BLaER1 treated with 17β-estradiol and CSF1 and Interleukin-3, amounts not matched to agents 10 nM and 100 nM (cell line): ENCODE results near the gene SF3B4.

Experiments used
- H3K27ac ChIP-seq, 11 experiments: shearing (Covaris generic); formaldehyde crosslinking; 2 replicates each; pipeline ENCODE4 v1.8.1; 2022
- H3K27me3 ChIP-seq, 11 experiments: shearing (Covaris generic); formaldehyde crosslinking; 2 replicates each; pipeline ENCODE4 v1.8.1; 2022
- H3K36me3 ChIP-seq, 11 experiments: shearing (Covaris generic); formaldehyde crosslinking; 2 replicates each; pipeline ENCODE4 v1.8.1; 2022
- H3K4me1 ChIP-seq, 10 experiments: shearing (Covaris generic); formaldehyde crosslinking; 2 replicates each; pipeline ENCODE4 v1.8.1; 2022
- H3K4me2 ChIP-seq, 11 experiments: shearing (Covaris generic); formaldehyde crosslinking; 2 replicates each; pipeline ENCODE4 v1.8.1; 2022
- H3K4me3 ChIP-seq, 10 experiments: shearing (Covaris generic); formaldehyde crosslinking; 2 replicates each; pipeline ENCODE4 v1.8.1; 2022
- H3K9ac ChIP-seq, 11 experiments: shearing (Covaris generic); formaldehyde crosslinking; 2 replicates each; pipeline ENCODE4 v1.8.1; 2022
- H3K9me3 ChIP-seq, 11 experiments: shearing (Covaris generic); formaldehyde crosslinking; replicated peaks in 1 of 11; 2 replicates each; pipeline ENCODE4 v1.8.1; 2022
- H4K20me1 ChIP-seq, 11 experiments: shearing (Covaris generic); formaldehyde crosslinking; 2 replicates each; pipeline ENCODE4 v1.8.1; 2022
- Cebpa-rat ChIP-seq, 11 experiments: shearing (Covaris generic); IDR thresholded peaks; 2 replicates each; pipeline ENCODE4 v1.8.1; 2022

The SF3B4 gene

DNA sequence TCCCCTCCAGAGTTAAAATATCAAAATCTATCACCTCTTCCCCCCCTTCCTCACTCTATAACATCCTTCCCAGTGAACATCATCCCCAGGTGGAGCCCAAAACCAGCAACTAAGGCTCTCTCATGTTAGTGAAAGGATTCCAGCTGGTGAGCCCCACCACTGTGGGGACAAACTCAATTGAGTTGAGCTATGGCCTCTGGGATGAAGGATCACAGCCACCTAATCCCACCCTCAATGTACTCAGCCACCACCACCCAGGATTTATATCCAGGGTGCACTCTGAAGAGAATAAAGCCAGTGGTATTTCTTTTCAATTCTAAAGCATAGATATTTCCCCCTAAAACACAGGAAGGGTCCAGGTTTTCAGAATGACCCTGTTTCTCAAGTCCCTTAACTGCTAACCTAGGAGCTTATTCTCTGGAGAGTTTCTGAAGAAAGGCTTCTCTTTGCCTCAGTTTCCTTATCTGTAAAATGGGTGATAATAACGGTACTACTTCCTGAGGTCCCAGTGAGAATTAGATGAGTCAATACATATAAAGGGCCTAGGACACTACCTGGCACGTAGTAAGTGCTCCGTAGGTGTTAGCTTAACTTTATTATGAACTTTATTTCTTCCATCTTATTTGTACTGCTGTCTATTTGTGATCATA lies 43.9 kb downstream of the SF3B4 start:
- peak overlapping the region; percentile 84 to 96 (median 90) for H3K4me2 ChIP-seq
- TF ChIP-seq Cebpa-rat (IDR thresholded peaks at IDR 0.05) = no peak
- H3K27ac ChIP-seq = peak overlapping the region in 9 of 11 experiments; percentile 88 to 97 (median 95); a peak in 15 of 22 replicates
- H3K9ac ChIP-seq = peak overlapping the region in 9 of 11 experiments; percentile 87 to 97 (median 95); a peak in 16 of 22 replicates
- H3K36me3 ChIP-seq = no peaks in the 10 kb centered on the region
- H3K4me1 ChIP-seq = peaks cover 14 to 32% (median 18%) of the 10 kb centered on the region in 10 experiments
- H3K4me3 ChIP-seq = peak overlapping the region in 8 of 10 experiments; percentile 62 to 80 (median 76); a peak in 12 of 20 replicates
- peaks cover 11 to 67% (median 27%) of the 10 kb centered on the region in 11 experiments; a peak in 15 of 22 replicates for H4K20me1 ChIP-seq
- no peaks in the 10 kb centered on the region for H3K9me3 ChIP-seq
- no peaks in the 10 kb centered on the region for H3K27me3 ChIP-seq

DNA sequence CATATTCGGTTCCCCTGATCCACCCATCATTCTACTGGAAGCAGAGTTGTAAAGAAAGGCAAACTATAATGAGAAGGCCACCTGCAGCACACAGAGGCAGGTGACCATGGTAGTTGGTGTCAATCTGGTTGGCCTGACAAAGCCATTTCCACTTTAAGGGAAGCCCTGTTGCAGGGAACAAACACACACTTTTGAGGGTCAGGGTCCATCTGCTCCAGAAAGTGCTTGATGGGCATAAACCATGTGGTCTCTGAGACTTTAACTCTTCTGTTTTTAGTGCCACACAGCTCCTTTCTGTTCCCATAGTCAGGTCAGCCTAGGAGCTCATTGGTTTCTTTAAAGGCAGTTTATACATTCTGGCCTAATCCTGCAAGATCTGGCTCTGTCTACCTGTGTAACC lies 45.7 kb downstream of the SF3B4 start:
- no peak overlapping the region for H3K4me2 ChIP-seq
- TF ChIP-seq Cebpa-rat (IDR thresholded peaks at IDR 0.05) = no peak
- peaks cover 14 to 29% (median 17%) of the 10 kb centered on the region in 10 experiments for H3K4me1 ChIP-seq

DNA sequence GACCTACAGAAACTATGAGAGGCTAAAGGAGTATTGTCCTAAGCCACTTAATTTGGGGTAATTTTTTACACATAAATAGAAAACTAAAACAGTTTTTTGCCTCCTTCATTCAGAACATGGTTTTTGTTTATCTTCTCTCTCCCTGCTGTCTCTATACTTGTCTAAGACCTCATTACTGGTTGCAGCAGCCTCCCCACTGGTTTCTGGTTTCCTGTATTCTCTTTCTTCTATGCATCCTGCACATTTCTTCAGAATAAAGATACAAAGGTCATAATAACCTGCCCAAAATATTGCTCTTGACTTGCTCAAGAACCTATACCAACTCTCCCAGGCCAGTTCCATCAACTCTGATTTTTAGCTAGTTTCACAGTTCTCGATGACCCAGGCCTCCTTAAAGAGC lies 48.0 kb downstream of the SF3B4 start:
- Histone ChIP-seq H3K9me3 (no peaks in the 10 kb centered on the region), H3K36me3 (no peaks in the 10 kb centered on the region), H3K9ac (no peak overlapping the region), H3K4me2 (peak overlapping the region in 2 of 11 experiments; percentile 20 to 29; a peak in 1 of 22 replicates), H3K4me1 (peaks cover 11 to 19% (median 12%) of the 10 kb centered on the region in 10 experiments), H3K27me3 (no peaks in the 10 kb centered on the region), H3K4me3 (no peak overlapping the region), H3K27ac (no peak overlapping the region), H4K20me1 (peaks cover 0 to 67% (median 11%) of the 10 kb centered on the region in 11 experiments; a peak in 12 of 22 replicates)
- TF ChIP-seq Cebpa-rat (IDR thresholded peaks at IDR 0.05) = no peak

More for the DNA sequence above, 45.7 kb downstream of the SF3B4 start:
- no peaks in the 10 kb centered on the region for H3K9me3 ChIP-seq
- no peaks in the 10 kb centered on the region for H3K36me3 ChIP-seq
- H3K4me3 ChIP-seq = no peak overlapping the region
- H3K9ac ChIP-seq = no peak overlapping the region
- no peak overlapping the region for H3K27ac ChIP-seq
- no peaks in the 10 kb centered on the region for H3K27me3 ChIP-seq
- peaks cover 11 to 78% (median 27%) of the 10 kb centered on the region in 11 experiments; a peak in 15 of 22 replicates for H4K20me1 ChIP-seq

DNA sequence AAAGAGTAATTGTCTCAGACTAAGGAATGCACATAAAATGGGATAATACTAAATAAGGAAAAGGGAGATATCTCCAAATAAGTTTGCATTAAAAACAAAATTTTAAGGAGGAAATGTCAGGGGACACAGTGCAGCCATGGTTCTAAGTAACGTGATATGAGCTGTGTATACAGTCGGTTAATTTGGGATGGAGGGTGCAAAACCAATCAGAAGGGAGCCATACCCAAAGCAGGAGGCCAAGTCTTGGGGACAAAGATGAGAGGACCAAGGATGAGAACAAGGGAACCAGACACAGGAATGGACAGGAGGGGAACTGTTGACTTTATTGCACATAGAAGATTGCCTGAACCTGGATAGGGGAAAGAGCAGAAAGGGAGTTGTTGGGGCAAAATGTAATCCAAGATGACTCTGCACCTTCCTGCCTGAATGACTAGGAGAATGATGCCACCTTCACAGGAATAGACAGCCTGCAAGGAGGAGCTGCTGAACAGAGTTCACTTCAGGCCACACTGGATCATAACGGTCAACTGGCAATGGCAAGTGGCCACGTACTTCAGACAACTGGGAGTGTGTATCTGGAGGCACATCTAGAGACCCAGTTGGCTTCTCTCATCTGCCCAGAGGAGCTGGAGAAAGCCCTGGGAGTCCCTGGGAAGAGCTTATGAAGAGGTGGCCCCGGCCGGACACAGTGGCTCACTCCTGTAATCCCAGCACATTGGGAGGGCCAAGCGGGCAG lies 50.2 kb downstream of the SF3B4 start:
- no peak overlapping the region for H3K27ac ChIP-seq
- H3K36me3 ChIP-seq = no peaks in the 10 kb centered on the region
- no peak overlapping the region for H3K9ac ChIP-seq
- H3K4me1 ChIP-seq = peaks cover 0 to 7% (median 0%) of the 10 kb centered on the region in 10 experiments; a peak in 2 of 20 replicates
- peaks cover 0 to 45% (median 0%) of the 10 kb centered on the region in 11 experiments; a peak in 6 of 22 replicates for H4K20me1 ChIP-seq
- no peaks in the 10 kb centered on the region for H3K9me3 ChIP-seq
- no peak for TF ChIP-seq Cebpa-rat (IDR thresholded peaks at IDR 0.05)
- no peak overlapping the region for H3K4me3 ChIP-seq
- H3K4me2 ChIP-seq = no peak overlapping the region
- no peaks in the 10 kb centered on the region for H3K27me3 ChIP-seq
